CD4-positive, alpha-beta T cell treated with Interleukin-17A for 1 hour (primary cell): ENCODE measurements around the gene PACRG.
"Not testable (repeated sequence)": the region's sequence is repeated elsewhere in the genome, so short reads cannot be mapped to it uniquely, and the experiment has no call there.

Experiments used
- DNase-seq: peaks from one replicate; pipeline ENCODE4 v3.0.0-alpha.2; 2020

PACRG gene

GRCh38 chr6:162727322-162728182, at the start of gene PACRG, which contains the start of gene PRKN:
Gene PACRG, plus strand, starts transcription at chr6:162727974.
Gene PRKN, minus strand, starts transcription at chr6:162727766.
- peak; percentile 98 for DNase-seq

GRCh38 chr6:162678896-162679295, 48.9 kb upstream of the PACRG start:
- DNase-seq, result not testable (repeated sequence)

- DNase-seq, result no peak
These were observed 48.1 kb upstream of the PACRG start for GRCh38 chr6:162679681-162680080.

GRCh38 chr6:162680367-162680766, 47.4 kb upstream of the PACRG start:
- DNase-seq, result no peak

GRCh38 chr6:162680871-162681270, 46.9 kb upstream of the PACRG start:
- no peak for DNase-seq

GRCh38 chr6:162681447-162681846, 46.3 kb upstream of the PACRG start:
- DNase-seq, result no peak

- no peak for DNase-seq
These were observed 44.6 kb upstream of the PACRG start for GRCh38 chr6:162683135-162683534.

- DNase-seq, result no peak
These were observed 43.7 kb upstream of the PACRG start for GRCh38 chr6:162684052-162684451.

- DNase-seq, result no peak
These were observed 42.8 kb upstream of the PACRG start for GRCh38 chr6:162684961-162685360.

- no peak for DNase-seq
These were observed 42.2 kb upstream of the PACRG start for GRCh38 chr6:162685586-162685985.

- no peak for DNase-seq
These were observed 38.9 kb upstream of the PACRG start for GRCh38 chr6:162688751-162689345.

- no peak for DNase-seq
These were observed 37.6 kb upstream of the PACRG start for GRCh38 chr6:162690158-162690557.

- DNase-seq, result no peak
These were observed 29.8 kb upstream of the PACRG start for GRCh38 chr6:162697872-162698403.

- DNase-seq, result no peak
These were observed 29.3 kb upstream of the PACRG start for GRCh38 chr6:162698440-162698839.

GRCh38 chr6:162699961-162700360, 27.8 kb upstream of the PACRG start:
- DNase-seq, result no peak

- no peak for DNase-seq
These were observed 26.8 kb upstream of the PACRG start for GRCh38 chr6:162700966-162701365.

- no peak for DNase-seq
These were observed 26.2 kb upstream of the PACRG start for GRCh38 chr6:162701551-162701950.

GRCh38 chr6:162702446-162702845, 25.3 kb upstream of the PACRG start:
- no peak for DNase-seq

- DNase-seq, result no peak
These were observed 23.8 kb upstream of the PACRG start for GRCh38 chr6:162704001-162704400.

GRCh38 chr6:162705736-162706135, 22.0 kb upstream of the PACRG start:
- DNase-seq, result no peak

GRCh38 chr6:162706232-162706631, 21.5 kb upstream of the PACRG start:
- DNase-seq, result no peak

GRCh38 chr6:162708971-162709370, 18.8 kb upstream of the PACRG start:
- no peak for DNase-seq

- DNase-seq, result no peak
These were observed 18.3 kb upstream of the PACRG start for GRCh38 chr6:162709431-162709830.

GRCh38 chr6:162710419-162710818, 17.4 kb upstream of the PACRG start:
- DNase-seq, result no peak
